HG02642 (cell line): ENCODE measurements around the gene KLHL22.

Source experiments
- ATAC-seq: cut with Tn5 transposase; IDR thresholded peaks from one replicate; pipeline ENCODE4 v1.9.1; 2021; ENCODE audit warnings: mild to moderate bottlenecking; ENCODE audit not compliant: unreplicated experiment, poor library complexity

KLHL22 gene

GRCh38 chr22:20436307-20436767, 59.3 kb downstream of the KLHL22 start:
- ATAC-seq = no peak

GRCh38 chr22:20435436-20436306, 59.9 kb downstream of the KLHL22 start:
- no peak for ATAC-seq

- no peak for ATAC-seq
Measured at GRCh38 chr22:20434773-20435172, 60.8 kb downstream of the KLHL22 start.

GRCh38 chr22:20434264-20434751, 61.3 kb downstream of the KLHL22 start:
- ATAC-seq = no peak

- no peak for ATAC-seq
Measured at GRCh38 chr22:20433686-20434241, 61.8 kb downstream of the KLHL22 start.

GRCh38 chr22:20433191-20433590, 62.4 kb downstream of the KLHL22 start:
- no peak for ATAC-seq

GRCh38 chr22:20432244-20432686, 63.3 kb downstream of the KLHL22 start:
- no peak for ATAC-seq

- ATAC-seq = no peak
Measured at GRCh38 chr22:20431511-20432192, 63.9 kb downstream of the KLHL22 start.

GRCh38 chr22:20430720-20431510, 64.7 kb downstream of the KLHL22 start:
- ATAC-seq = no peak

GRCh38 chr22:20430101-20430719, 65.4 kb downstream of the KLHL22 start:
- no peak for ATAC-seq

- ATAC-seq = no peak
Measured at GRCh38 chr22:20429254-20430100, 66.1 kb downstream of the KLHL22 start.

- no peak for ATAC-seq
Measured at GRCh38 chr22:20428496-20429253, 66.9 kb downstream of the KLHL22 start.

GRCh38 chr22:20427945-20428417, 67.6 kb downstream of the KLHL22 start:
- no peak for ATAC-seq

GRCh38 chr22:20427104-20427944, 68.3 kb downstream of the KLHL22 start:
- ATAC-seq = no peak

- ATAC-seq = no peak
Measured at GRCh38 chr22:20426259-20426615, 69.4 kb downstream of the KLHL22 start.

GRCh38 chr22:20425566-20426258, 69.9 kb downstream of the KLHL22 start:
- ATAC-seq = no peak
